ENCODE results near the gene ALPL.

- TF ChIP-seq CTCF (conservative IDR thresholded peaks at IDR 0.05 in 1 of 2, IDR thresholded peaks at IDR 0.05 in 1 of 2; ENCODE audit: extremely low read depth in 1 of 2, insufficient read depth in 1 of 2, low read depth in 1 of 2, low read length in 2 of 2) (no peak), EZH2 (IDR thresholded peaks at IDR 0.05; ENCODE audit: borderline replicate concordance, low read length) (no peak)
Observed at GRCh38 chr1:21618561-21619374, 109.5 kb downstream of the ALPL start.

Measured in mammary epithelial cell (primary cell).